ENCODE measurements around the gene NAA35.

DNA sequence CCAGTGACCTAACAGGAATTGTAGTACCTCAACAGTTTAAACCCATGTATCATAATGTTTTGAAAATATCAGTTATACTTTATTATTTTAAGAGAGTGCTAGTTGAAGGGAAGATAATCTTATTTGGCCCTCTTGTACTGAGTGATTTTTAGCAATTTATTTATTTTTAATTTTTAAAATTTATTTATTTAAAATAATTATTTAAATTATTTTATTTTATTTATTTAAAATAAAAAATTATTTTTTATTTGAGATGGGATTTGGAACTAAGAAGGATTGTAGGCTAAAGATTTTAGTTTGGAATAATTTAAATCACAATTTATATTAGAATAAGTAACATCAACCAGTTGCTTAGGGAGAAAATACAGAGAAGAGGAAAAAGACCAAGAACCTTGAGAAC, 54.2 kb downstream of the NAA35 start:
- TF ChIP-seq, protein P1, sequence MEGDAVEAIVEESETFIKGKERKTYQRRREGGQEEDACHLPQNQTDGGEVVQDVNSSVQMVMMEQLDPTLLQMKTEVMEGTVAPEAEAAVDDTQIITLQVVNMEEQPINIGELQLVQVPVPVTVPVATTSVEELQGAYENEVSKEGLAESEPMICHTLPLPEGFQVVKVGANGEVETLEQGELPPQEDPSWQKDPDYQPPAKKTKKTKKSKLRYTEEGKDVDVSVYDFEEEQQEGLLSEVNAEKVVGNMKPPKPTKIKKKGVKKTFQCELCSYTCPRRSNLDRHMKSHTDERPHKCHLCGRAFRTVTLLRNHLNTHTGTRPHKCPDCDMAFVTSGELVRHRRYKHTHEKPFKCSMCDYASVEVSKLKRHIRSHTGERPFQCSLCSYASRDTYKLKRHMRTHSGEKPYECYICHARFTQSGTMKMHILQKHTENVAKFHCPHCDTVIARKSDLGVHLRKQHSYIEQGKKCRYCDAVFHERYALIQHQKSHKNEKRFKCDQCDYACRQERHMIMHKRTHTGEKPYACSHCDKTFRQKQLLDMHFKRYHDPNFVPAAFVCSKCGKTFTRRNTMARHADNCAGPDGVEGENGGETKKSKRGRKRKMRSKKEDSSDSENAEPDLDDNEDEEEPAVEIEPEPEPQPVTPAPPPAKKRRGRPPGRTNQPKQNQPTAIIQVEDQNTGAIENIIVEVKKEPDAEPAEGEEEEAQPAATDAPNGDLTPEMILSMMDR (IDR thresholded peaks at IDR 0.05), result no peak
- TF ChIP-seq POLR2A (IDR thresholded peaks at IDR 0.05), result no peak

All from vagina (tissue), 2 donors.